DOHH2 (cell line): Measurements from ENCODE around the gene GNPAT.

ENCODE experiments used
- EZH2phosphoT487 ChIP-seq: fragments of 200-600 bp; sonication (generic); IDR thresholded peaks from 2 replicates; pipeline ENCODE4 v1.6.1; 2017; ENCODE audit warnings: borderline replicate concordance, mild to moderate bottlenecking, antibody characterized with exemption, low read length, moderate library complexity, mixed read lengths
- TF ChIP-seq, protein P1 (sequence below): fragments of 200-600 bp; sonication (generic); IDR thresholded peaks from one replicate; pipeline ENCODE4 v1.5.1; 2014; ENCODE audit warnings: antibody characterized with exemption, mild to moderate bottlenecking, low read depth, low read length; ENCODE audit not compliant: poor library complexity, severe bottlenecking

DNA sequence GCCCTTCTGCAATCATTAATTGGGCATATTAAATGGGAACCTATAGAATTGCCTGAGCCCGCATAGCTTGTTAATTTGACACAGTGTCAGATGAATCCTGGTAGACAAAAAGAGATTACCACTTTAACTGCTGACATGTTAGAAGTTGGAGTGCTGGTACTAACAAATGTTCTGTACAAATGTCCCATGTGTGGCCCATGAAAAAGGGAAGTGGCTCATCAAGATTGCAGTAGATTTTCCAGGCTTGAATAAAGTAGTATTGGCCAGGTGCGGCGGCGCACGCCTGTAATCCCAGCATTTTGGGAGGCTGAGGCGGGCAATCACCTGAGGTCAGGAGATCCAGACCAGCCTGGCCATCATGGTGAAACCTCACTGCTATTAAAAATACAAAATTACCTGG, 45.6 kb downstream of the GNPAT start:
- TF ChIP-seq, protein P1, sequence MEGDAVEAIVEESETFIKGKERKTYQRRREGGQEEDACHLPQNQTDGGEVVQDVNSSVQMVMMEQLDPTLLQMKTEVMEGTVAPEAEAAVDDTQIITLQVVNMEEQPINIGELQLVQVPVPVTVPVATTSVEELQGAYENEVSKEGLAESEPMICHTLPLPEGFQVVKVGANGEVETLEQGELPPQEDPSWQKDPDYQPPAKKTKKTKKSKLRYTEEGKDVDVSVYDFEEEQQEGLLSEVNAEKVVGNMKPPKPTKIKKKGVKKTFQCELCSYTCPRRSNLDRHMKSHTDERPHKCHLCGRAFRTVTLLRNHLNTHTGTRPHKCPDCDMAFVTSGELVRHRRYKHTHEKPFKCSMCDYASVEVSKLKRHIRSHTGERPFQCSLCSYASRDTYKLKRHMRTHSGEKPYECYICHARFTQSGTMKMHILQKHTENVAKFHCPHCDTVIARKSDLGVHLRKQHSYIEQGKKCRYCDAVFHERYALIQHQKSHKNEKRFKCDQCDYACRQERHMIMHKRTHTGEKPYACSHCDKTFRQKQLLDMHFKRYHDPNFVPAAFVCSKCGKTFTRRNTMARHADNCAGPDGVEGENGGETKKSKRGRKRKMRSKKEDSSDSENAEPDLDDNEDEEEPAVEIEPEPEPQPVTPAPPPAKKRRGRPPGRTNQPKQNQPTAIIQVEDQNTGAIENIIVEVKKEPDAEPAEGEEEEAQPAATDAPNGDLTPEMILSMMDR, result no peak
- TF ChIP-seq EZH2phosphoT487, result no peak
